Measurements from ENCODE around the gene PRKCI. TPM values are rescaled to one million over a fixed set of nuclear protein-coding genes. Genes with fewer than 3 reads are reported as not detected.

PRKCI gene
- total RNA-seq, 1 experiment from 2014 or later = 25.2 TPM

Other genes starting within 250 kb of the PRKCI start
- gene GPR160, start 184.4 kb upstream of the PRKCI start, total RNA-seq (2021; ENCODE audit: unreplicated experiment) = 9.9 TPM
- 40.1 TPM for gene PHC3, start 40.7 kb upstream of the PRKCI start, total RNA-seq (2021; ENCODE audit: unreplicated experiment)
- gene SKIL, start 135.3 kb downstream of the PRKCI start, total RNA-seq (2021; ENCODE audit: unreplicated experiment) = 15.1 TPM
- 0.22 TPM for gene CLDN11, start 196.4 kb downstream of the PRKCI start, total RNA-seq (2021; ENCODE audit: unreplicated experiment)

Data from HCT116 (cell line).